BLaER1 (cell line): Measurements from ENCODE around the gene RAPGEF3.

Source experiments
- H3K27ac ChIP-seq: shearing (Covaris generic); formaldehyde crosslinking; 2 replicates; pipeline ENCODE4 v1.8.1; 2022
- H3K27me3 ChIP-seq: shearing (Covaris generic); formaldehyde crosslinking; 2 replicates; pipeline ENCODE4 v1.8.1; 2022
- H3K36me3 ChIP-seq: shearing (Covaris generic); formaldehyde crosslinking; 2 replicates; pipeline ENCODE4 v1.8.1; 2022
- H3K4me1 ChIP-seq: shearing (Covaris generic); formaldehyde crosslinking; 2 replicates; pipeline ENCODE4 v1.8.1; 2022
- H3K4me2 ChIP-seq: shearing (Covaris generic); formaldehyde crosslinking; 2 replicates; pipeline ENCODE4 v1.8.1; 2022
- H3K4me3 ChIP-seq: shearing (Covaris generic); formaldehyde crosslinking; 2 replicates; pipeline ENCODE4 v1.8.1; 2022
- H3K9ac ChIP-seq: shearing (Covaris generic); formaldehyde crosslinking; 2 replicates; pipeline ENCODE4 v1.8.1; 2022
- H3K9me3 ChIP-seq: shearing (Covaris generic); formaldehyde crosslinking; 2 replicates; pipeline ENCODE4 v1.8.1; 2022
- H4K20me1 ChIP-seq: shearing (Covaris generic); formaldehyde crosslinking; 2 replicates; pipeline ENCODE4 v1.8.1; 2022
- Cebpa-rat ChIP-seq: shearing (Covaris generic); IDR thresholded peaks from 2 replicates; pipeline ENCODE4 v1.8.1; 2022

RAPGEF3 gene

GRCh38 chr12:47731723-47732122 lies 27.0 kb downstream of the RAPGEF3 start:
- Histone ChIP-seq H3K27me3 (no peaks in the 10 kb centered on the region), H3K4me1 (peaks cover 32% of the 10 kb centered on the region), H3K9ac (no peak overlapping the region), H3K9me3 (no peaks in the 10 kb centered on the region), H4K20me1 (no peaks in the 10 kb centered on the region), H3K36me3 (no peaks in the 10 kb centered on the region; the same call in 1 of the 2 replicates), H3K4me2 (no peak overlapping the region), H3K27ac (no peak overlapping the region), H3K4me3 (no peak overlapping the region)
- no peak for TF ChIP-seq Cebpa-rat

- no peak overlapping the region for H3K4me2 ChIP-seq
These were observed 28.3 kb downstream of the RAPGEF3 start for GRCh38 chr12:47730341-47730744.

GRCh38 chr12:47729233-47729632 lies 29.4 kb downstream of the RAPGEF3 start:
- H3K9me3 ChIP-seq, result no peaks in the 10 kb centered on the region
- H3K36me3 ChIP-seq, result no peaks in the 10 kb centered on the region
- H4K20me1 ChIP-seq, result no peaks in the 10 kb centered on the region
- H3K4me3 ChIP-seq, result no peak overlapping the region
- peaks cover 32% of the 10 kb centered on the region for H3K4me1 ChIP-seq
- H3K27me3 ChIP-seq, result no peaks in the 10 kb centered on the region
- H3K9ac ChIP-seq, result no peak overlapping the region
- TF ChIP-seq Cebpa-rat, result no peak
- no peak overlapping the region for H3K4me2 ChIP-seq
- H3K27ac ChIP-seq, result no peak overlapping the region

More at GRCh38 chr12:47730341-47730744, 28.3 kb downstream of the RAPGEF3 start:
- Histone ChIP-seq H3K4me1 (peaks cover 35% of the 10 kb centered on the region), H3K27ac (no peak overlapping the region), H4K20me1 (no peaks in the 10 kb centered on the region), H3K9me3 (no peaks in the 10 kb centered on the region), H3K36me3 (no peaks in the 10 kb centered on the region), H3K4me3 (no peak overlapping the region), H3K9ac (no peak overlapping the region), H3K27me3 (no peaks in the 10 kb centered on the region)
- TF ChIP-seq Cebpa-rat, result no peak

GRCh38 chr12:47725893-47726292 lies 32.8 kb downstream of the RAPGEF3 start:
- peaks cover 52% of the 10 kb centered on the region for H3K4me1 ChIP-seq
- no peak overlapping the region for H3K9ac ChIP-seq
- H3K36me3 ChIP-seq, result no peaks in the 10 kb centered on the region
- H3K27ac ChIP-seq, result peak overlapping the region; percentile 12; the same call in 1 of the 2 replicates
- peak overlapping the region; percentile 76 for H3K4me2 ChIP-seq
- no peaks in the 10 kb centered on the region for H3K9me3 ChIP-seq
- H4K20me1 ChIP-seq, result no peaks in the 10 kb centered on the region
- H3K4me3 ChIP-seq, result no peak overlapping the region
- no peak for TF ChIP-seq Cebpa-rat
- no peaks in the 10 kb centered on the region for H3K27me3 ChIP-seq

GRCh38 chr12:47725091-47725772 lies 33.4 kb downstream of the RAPGEF3 start, which contains the start of gene ENDOU:
Gene ENDOU (minus strand): TSS chr12:47725490. CDS start chr12:47725413, 77 bp downstream.
- Histone ChIP-seq H3K4me2 (peak within 1 kb of the TSS; percentile 76), H3K27ac (peak within 1 kb of the TSS; percentile 12; the same call in 1 of the 2 replicates), H3K4me1 (peaks cover 55% of the 10 kb centered on the region)

GRCh38 chr12:47722941-47723631 lies 35.6 kb downstream of the RAPGEF3 start:
- no peak for TF ChIP-seq Cebpa-rat
- Histone ChIP-seq H3K27ac (no peak overlapping the region), H3K4me3 (no peak overlapping the region), H3K9me3 (no peaks in the 10 kb centered on the region), H3K27me3 (no peaks in the 10 kb centered on the region), H3K9ac (no peak overlapping the region), H3K4me1 (peaks cover 55% of the 10 kb centered on the region), H4K20me1 (no peaks in the 10 kb centered on the region), H3K36me3 (no peaks in the 10 kb centered on the region), H3K4me2 (peak overlapping the region; percentile 57; the same call in 1 of the 2 replicates)

More at GRCh38 chr12:47725091-47725772, 33.4 kb downstream of the RAPGEF3 start, which contains the start of gene ENDOU:
- no peak within 1 kb of the TSS for H3K4me3 ChIP-seq
- no peaks in the 10 kb centered on the region for H4K20me1 ChIP-seq
- H3K9ac ChIP-seq, result no peak within 1 kb of the TSS
- no peaks in the 10 kb centered on the region for H3K36me3 ChIP-seq
- no peak for TF ChIP-seq Cebpa-rat
- H3K9me3 ChIP-seq, result no peaks in the 10 kb centered on the region
- H3K27me3 ChIP-seq, result no peaks in the 10 kb centered on the region

GRCh38 chr12:47722136-47722834 lies 36.4 kb downstream of the RAPGEF3 start:
- Histone ChIP-seq H4K20me1 (no peaks in the 10 kb centered on the region), H3K27ac (no peak overlapping the region), H3K27me3 (no peaks in the 10 kb centered on the region), H3K4me1 (peaks cover 61% of the 10 kb centered on the region), H3K4me2 (peak overlapping the region; percentile 57), H3K4me3 (no peak overlapping the region), H3K9ac (no peak overlapping the region), H3K9me3 (no peaks in the 10 kb centered on the region), H3K36me3 (no peaks in the 10 kb centered on the region)
- no peak for TF ChIP-seq Cebpa-rat

- Histone ChIP-seq H3K9ac (no peak overlapping the region), H3K27me3 (no peaks in the 10 kb centered on the region), H3K4me2 (peak overlapping the region; percentile 57), H3K4me3 (no peak overlapping the region), H3K4me1 (peaks cover 61% of the 10 kb centered on the region), H3K27ac (no peak overlapping the region), H4K20me1 (no peaks in the 10 kb centered on the region), H3K9me3 (no peaks in the 10 kb centered on the region), H3K36me3 (no peaks in the 10 kb centered on the region)
- no peak; the same call in 1 of the 2 replicates for TF ChIP-seq Cebpa-rat
These were observed 37.2 kb downstream of the RAPGEF3 start for GRCh38 chr12:47721431-47721973.

- peak overlapping the region; percentile 80; the same call in 1 of the 2 replicates for H3K4me2 ChIP-seq
- H3K36me3 ChIP-seq, result no peaks in the 10 kb centered on the region
These were observed 40.1 kb downstream of the RAPGEF3 start for GRCh38 chr12:47718531-47718930.

More at GRCh38 chr12:47718531-47718930, 40.1 kb downstream of the RAPGEF3 start:
- peaks cover 56% of the 10 kb centered on the region for H3K4me1 ChIP-seq
- H3K27me3 ChIP-seq, result no peaks in the 10 kb centered on the region
- no peak overlapping the region for H3K4me3 ChIP-seq
- no peaks in the 10 kb centered on the region for H4K20me1 ChIP-seq
- no peak overlapping the region for H3K27ac ChIP-seq
- H3K9me3 ChIP-seq, result no peaks in the 10 kb centered on the region
- no peak for TF ChIP-seq Cebpa-rat
- no peak overlapping the region for H3K9ac ChIP-seq
